GM21723 (cell line): Measurements from ENCODE around the gene CDKL5.
"Not testable (repeated sequence)": the region's sequence is repeated elsewhere in the genome, so short reads cannot be mapped to it uniquely, and the experiment has no call there.

ENCODE experiments used
- ATAC-seq: cut with Tn5 transposase; IDR thresholded peaks from one replicate; pipeline ENCODE4 v1.9.1; 2021; ENCODE audit warnings: mild to moderate bottlenecking, moderate library complexity; ENCODE audit not compliant: unreplicated experiment

The CDKL5 gene

GRCh38 chrX:18425199-18426003 is at the start of gene CDKL5:
Gene CDKL5 (plus strand): TSS chrX:18425608. CDS start chrX:18507097, 81,489 bp downstream.
- peak; percentile 94 for ATAC-seq

DNA sequence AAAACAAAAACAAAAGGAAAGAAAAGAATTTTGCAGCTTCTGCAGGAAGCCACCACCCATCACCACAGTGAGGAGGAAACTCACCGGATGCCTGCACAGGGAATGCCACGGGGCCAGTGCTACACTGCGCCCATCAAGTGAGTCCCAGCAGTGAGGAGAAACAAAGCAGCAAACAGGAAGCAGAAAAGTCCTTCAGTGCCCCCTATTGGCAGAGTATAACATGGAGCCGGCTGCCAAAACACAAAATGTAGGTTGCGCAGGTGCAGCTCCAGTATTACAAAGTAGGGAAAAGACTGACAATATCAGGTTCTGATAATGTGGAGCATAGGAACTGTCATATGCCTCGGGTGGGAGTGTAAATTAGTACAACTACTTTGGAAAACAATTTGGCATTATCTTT is 47.6 kb upstream of the CDKL5 start:
- peak; percentile 78 for ATAC-seq

- ATAC-seq = no peak
Observed at GRCh38 chrX:18389966-18390365, 35.4 kb upstream of the CDKL5 start.

GRCh38 chrX:18390941-18391538 is 34.4 kb upstream of the CDKL5 start:
- no peak for ATAC-seq

GRCh38 chrX:18394477-18394876 is 30.9 kb upstream of the CDKL5 start:
- no peak for ATAC-seq

DNA sequence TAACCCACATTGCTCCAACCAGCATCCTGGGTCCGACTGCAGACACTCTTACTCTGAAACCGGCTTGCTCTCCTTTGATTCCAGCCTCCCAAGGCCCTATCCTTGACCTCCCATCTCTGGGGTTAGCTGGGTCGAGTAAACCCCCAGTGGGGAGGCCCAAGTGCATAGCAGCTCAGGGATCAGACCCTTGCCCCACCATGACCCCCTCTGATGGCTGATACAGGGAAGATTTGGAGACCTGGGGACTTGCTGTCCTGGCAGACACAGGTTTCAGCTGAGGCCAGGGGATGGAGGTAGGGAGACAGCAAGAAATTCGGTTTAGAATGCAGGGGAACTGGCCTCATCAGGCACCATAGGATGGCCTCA is 23.6 kb upstream of the CDKL5 start:
- no peak for ATAC-seq

GRCh38 chrX:18406531-18407266 is 18.7 kb upstream of the CDKL5 start:
- no peak for ATAC-seq

DNA sequence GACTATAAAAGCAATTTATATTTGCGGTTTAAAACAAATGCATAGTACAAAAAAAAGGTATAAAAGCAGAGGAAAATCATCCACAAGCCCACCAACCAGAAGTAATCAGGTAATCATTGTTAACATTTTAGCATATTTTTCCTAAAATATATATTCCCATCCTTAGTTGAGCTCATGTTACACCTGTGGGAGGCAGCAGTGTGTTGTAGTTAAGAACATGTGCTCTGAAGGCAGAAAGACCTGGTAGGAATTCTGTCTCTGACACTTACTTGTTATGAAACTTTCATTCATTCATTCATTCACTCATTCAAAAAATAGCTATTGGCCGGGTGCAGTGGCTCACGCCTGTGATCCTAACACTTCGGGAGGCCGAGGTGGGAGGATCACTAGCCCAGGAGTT is 15.4 kb upstream of the CDKL5 start:
- ATAC-seq = no peak

DNA sequence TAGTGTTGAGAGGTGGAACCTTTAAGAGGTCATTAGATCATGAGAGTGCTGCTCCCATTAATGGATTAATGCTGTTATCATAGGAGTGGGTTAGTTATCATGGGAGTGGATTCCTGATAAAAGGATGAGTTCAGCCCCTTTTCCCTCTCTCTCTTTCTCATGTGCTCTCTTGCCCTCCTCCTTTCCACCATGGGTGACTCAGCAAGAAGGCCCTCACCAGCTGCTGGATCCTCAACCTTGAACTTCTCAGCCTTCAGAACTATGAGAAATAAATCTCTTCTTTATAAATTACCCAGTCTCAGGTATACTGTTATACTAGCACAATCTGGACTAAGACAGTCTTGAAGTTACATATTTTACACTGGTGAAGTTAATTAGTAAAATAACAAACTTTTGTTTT is 10.0 kb upstream of the CDKL5 start:
- ATAC-seq = no peak

DNA sequence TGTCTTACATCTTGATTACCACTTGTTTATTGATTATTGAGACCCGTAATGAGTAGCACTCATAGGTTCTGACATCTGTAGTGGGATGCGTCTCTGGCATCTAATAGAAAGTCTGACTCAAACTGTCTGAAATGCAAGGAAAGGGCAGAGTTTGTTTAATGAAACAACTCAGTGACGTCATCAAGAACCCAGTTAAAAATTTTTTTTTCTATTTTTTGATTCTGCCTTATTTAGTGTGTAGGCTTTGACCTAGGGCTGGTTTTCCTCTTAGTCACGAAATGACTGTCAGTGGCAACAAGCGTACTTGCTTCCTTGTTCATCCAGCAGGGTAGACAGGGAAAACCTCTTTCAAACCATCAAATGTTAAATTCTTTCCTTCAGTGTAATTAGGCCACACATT is 3.1 kb upstream of the CDKL5 start:
- no peak for ATAC-seq

GRCh38 chrX:18422886-18423285 is 2.5 kb upstream of the CDKL5 start:
- no peak for ATAC-seq

DNA sequence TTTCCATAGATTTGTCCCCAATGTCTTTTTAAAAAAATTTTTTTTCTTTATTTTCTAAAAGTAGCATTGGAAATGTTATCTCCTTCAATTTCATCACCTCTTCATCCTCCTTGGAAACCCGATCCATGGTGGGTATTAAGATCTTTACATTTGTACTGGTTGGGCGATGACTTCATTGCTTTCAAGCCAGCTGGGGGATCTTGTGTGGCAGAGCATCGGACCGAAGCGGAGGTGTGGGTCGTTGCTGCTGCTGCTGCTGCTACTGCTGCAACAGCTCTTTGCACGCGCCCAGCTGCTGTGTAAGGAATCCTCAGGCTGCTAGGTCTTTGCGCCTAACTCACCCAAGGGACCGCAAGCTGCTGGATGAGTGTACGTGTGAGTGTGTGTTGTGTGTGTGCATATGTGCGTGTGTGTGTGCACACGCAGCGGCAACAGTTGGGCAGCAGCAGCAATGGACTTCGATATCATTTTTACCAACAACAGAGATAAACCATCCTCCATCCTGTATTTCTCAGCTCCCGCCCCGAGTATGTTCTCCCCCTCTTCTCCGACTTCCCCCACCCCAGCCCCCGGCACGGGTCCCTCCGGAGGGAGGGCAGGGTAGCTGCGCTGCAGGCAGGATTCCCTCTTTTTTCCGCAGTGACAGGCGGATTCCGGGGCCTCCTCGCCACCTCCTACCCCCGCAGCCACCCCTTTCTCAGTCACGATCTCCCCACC is 768 bp upstream of the CDKL5 start:
- ATAC-seq = peak; percentile 28

- no peak for ATAC-seq
Observed at GRCh38 chrX:18426004-18426320, 554 bp downstream of the CDKL5 start.

GRCh38 chrX:18428006-18428405 is 2.6 kb downstream of the CDKL5 start:
- ATAC-seq = no peak

- not testable (repeated sequence) for ATAC-seq
Observed at GRCh38 chrX:18433288-18433687, 7.9 kb downstream of the CDKL5 start.

- no peak for ATAC-seq
Observed at GRCh38 chrX:18434896-18435295, 9.5 kb downstream of the CDKL5 start.

DNA sequence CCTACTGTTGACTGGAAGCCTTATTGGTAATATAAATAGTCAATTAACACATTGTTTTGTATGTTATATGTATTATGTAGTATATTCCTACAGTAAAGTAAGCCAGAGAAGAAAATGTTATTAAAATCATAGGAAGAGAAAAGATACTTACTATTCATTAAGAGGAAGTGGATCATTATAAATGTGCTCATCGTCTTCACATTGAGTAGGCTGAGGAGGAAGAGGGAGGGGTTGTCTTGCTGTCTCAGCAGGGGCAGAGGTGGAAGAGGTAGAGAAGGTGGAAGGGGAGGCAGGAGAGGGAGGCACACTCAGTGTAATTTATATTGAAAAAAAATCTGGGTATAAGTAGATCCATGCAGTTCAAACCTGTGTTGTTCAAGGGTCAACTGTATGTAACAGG is 10.6 kb downstream of the CDKL5 start:
- no peak for ATAC-seq

DNA sequence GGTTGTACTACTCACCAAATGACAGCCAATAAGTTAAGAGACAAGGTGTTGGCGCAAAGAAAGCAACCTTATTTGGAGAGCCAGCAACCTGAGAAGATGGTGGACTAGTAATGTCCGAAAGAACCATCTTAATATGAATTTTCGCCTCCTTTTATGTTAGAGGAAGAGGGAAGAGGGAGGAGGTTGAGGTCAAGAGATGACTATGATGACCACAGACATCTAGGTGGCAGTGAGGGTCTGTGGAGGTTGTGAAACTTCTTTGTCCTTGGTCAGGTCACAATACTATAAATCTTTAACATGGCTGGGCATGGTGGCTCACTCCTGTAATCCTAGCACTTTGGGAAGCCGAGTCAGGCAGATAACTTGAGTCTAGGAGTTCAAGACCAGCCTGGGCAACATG is 15.4 kb downstream of the CDKL5 start:
- ATAC-seq = no peak

- ATAC-seq = no peak
Observed at GRCh38 chrX:18441780-18442367, 16.5 kb downstream of the CDKL5 start.

GRCh38 chrX:18448416-18448815 is 23.0 kb downstream of the CDKL5 start:
- ATAC-seq = no peak

DNA sequence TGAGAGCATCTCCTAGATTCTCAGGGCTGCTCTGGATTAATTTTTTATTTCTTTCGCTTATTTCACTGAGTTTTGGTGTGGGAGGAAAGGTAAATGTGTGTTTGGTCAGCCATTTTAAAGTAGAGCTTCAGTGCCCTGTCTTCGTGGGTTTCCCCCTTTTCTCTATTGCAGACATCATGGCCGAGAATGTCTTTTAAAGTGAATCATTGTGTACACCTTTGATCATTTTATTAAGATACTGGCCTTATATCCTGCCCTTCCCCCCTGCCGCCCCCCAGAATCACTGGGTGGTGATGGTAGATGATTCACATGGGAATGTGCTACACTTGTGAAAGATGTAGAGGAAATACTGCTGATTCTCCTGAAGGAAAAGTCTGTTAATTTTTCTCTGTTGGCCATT is 23.8 kb downstream of the CDKL5 start:
- no peak for ATAC-seq
